SK-N-MC (cell line): ENCODE data around the gene ST6GAL1.

Experiments used
- EZH2 ChIP-seq: fragments of 200-600 bp; sonication (generic); IDR thresholded peaks from one replicate; pipeline ENCODE4 v1.6.1; 2017; ENCODE audit warnings: antibody characterized with exemption
- FOXP2 ChIP-seq: optimal IDR thresholded peaks from 2 replicates; pipeline ENCODE3; 2011; ENCODE audit warnings: mild to moderate bottlenecking, moderate library complexity; ENCODE audit not compliant: insufficient read depth; ENCODE audit errors: extremely low read length, control extremely low read depth
- POLR2AphosphoS5 ChIP-seq: IDR thresholded peaks from 2 replicates; pipeline ENCODE4 v1.6.1; 2012; ENCODE audit warnings: mild to moderate bottlenecking, low read depth, low read length, borderline replicate concordance

DNA sequence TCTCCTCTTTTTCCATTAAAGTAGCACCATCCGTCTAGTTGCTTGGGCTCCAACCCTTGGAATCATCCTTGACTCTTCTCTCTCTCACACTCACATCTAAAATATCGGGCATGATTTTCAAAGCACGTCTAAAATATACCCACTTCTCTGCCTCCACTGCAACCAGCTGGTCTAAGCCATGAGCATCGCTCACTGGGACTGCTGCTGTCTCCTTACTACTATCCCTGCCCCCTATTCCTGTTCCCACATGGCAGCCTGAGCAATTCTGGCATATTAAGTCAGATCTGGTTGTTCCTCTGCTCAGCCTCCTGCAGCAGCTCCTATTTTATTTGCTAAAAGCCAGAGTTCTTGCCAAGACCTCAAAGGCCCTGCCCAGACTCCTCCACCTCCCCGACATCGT lies 53.7 kb downstream of the ST6GAL1 start:
- TF ChIP-seq EZH2 (no peak), POLR2AphosphoS5 (no peak), FOXP2 (no peak)
